WTC11 (cell line): ENCODE measurements around the gene TNRC18. TPM values are rescaled to one million over a fixed set of nuclear protein-coding genes. Genes with fewer than 3 reads are reported as not detected.

Experiments
- ATAC-seq: fragments of 200-7000 bp; cut with Tn5 transposase; 2 replicates; pipeline ENCODE4 v1.10.0; 2021; ENCODE audit warnings: mild to moderate bottlenecking, moderate library complexity
- CTCF ChIA-PET: fragments of 300-600 bp; sonication (Branson Sonifier 250); formaldehyde crosslinking; loops from one replicate; lab custom pipeline; 2021; ENCODE audit warnings: antibody characterized with exemption; lab: Charles Lee
- POLR2A ChIA-PET: fragments of 350-600 bp; sonication (Branson Sonifier 250); formaldehyde crosslinking; loops from one replicate; lab custom pipeline; 2021; ENCODE audit warnings: antibody characterized with exemption; lab: Charles Lee
- DNase-seq: peaks from one replicate; pipeline ENCODE4 v3.0.0; 2021; ENCODE audit warnings: low spot score
- H3K27ac Mint-ChIP-seq: 2 replicates; pipeline ENCODE4 v1.8.0; 2021; ENCODE audit warnings: mixed read lengths
- H3K27me3 Mint-ChIP-seq: 2 replicates; pipeline ENCODE4 v1.8.0; 2021; ENCODE audit warnings: low read depth, mild to moderate bottlenecking, moderate library complexity, mixed read lengths
- H3K36me3 Mint-ChIP-seq: 2 replicates; pipeline ENCODE4 v1.8.0; 2021; ENCODE audit warnings: mixed read lengths
- H3K4me1 Mint-ChIP-seq: 2 replicates; pipeline ENCODE4 v1.8.0; 2022; ENCODE audit warnings: mixed read lengths
- H3K4me3 Mint-ChIP-seq: 2 replicates; pipeline ENCODE4 v1.8.0; 2021; ENCODE audit warnings: mild to moderate bottlenecking, moderate library complexity, mixed read lengths
- H3K9me3 Mint-ChIP-seq: 2 replicates; pipeline ENCODE4 v1.8.0; 2021; ENCODE audit warnings: mixed read lengths
- ATF1 ChIP-seq: sonication (generic); formaldehyde crosslinking; IDR thresholded peaks from 2 replicates; pipeline ENCODE4 v1.8.1; 2023; ENCODE audit warnings: mild to moderate bottlenecking, moderate library complexity, missing genetic modification reagents
- HMGA2 ChIP-seq: fragments of 250-450 bp; sonication (Bioruptor Pico); IDR thresholded peaks from 2 replicates; pipeline ENCODE4 v1.4.0; 2021; ENCODE audit warnings: mild to moderate bottlenecking, moderate library complexity
- NFATC4 ChIP-seq: fragments of 250-450 bp; sonication (Bioruptor Pico); IDR thresholded peaks from 2 replicates; pipeline ENCODE4 v1.9.0; 2021; ENCODE audit warnings: mild to moderate bottlenecking
- NFE2L1 ChIP-seq: sonication (generic); formaldehyde crosslinking; IDR thresholded peaks from 2 replicates; pipeline ENCODE4 v1.8.1; 2023; ENCODE audit warnings: missing genetic modification reagents
- PRDM15 ChIP-seq: sonication (generic); formaldehyde crosslinking; IDR thresholded peaks from 2 replicates; pipeline ENCODE4 v1.8.0; 2022; ENCODE audit warnings: missing genetic modification reagents
- PRRX2 ChIP-seq: fragments of 250-450 bp; sonication (Bioruptor Pico); IDR thresholded peaks from 2 replicates; pipeline ENCODE4 v1.8.0; 2021; ENCODE audit warnings: mild to moderate bottlenecking
- STAT6 ChIP-seq: sonication (generic); formaldehyde crosslinking; conservative IDR thresholded peaks from 2 replicates; pipeline ENCODE4 v1.8.1; 2023; ENCODE audit warnings: mild to moderate bottlenecking, low read depth, missing genetic modification reagents, moderate library complexity
- ZBTB21 ChIP-seq: sonication (generic); formaldehyde crosslinking; IDR thresholded peaks from 2 replicates; pipeline ENCODE4 v1.8.1; 2023; ENCODE audit warnings: mild to moderate bottlenecking, missing genetic modification reagents, borderline replicate concordance
- ZNF219 ChIP-seq: sonication (generic); formaldehyde crosslinking; IDR thresholded peaks from 2 replicates; pipeline ENCODE4 v1.8.0; 2023; ENCODE audit warnings: missing genetic modification reagents, mild to moderate bottlenecking, borderline replicate concordance
- ZNF425 ChIP-seq: fragments of 250-450 bp; sonication (Bioruptor Pico); conservative IDR thresholded peaks from 2 replicates; pipeline ENCODE4 v1.9.0; 2021; ENCODE audit warnings: mild to moderate bottlenecking
- ZNF512 ChIP-seq: sonication (generic); formaldehyde crosslinking; IDR thresholded peaks from 2 replicates; pipeline ENCODE4 v1.8.1; 2022; ENCODE audit warnings: missing genetic modification reagents, borderline replicate concordance
- ZNF532 ChIP-seq: fragments of 250-450 bp; sonication (Bioruptor Pico); IDR thresholded peaks from 2 replicates; pipeline ENCODE4 v1.9.0; 2021; ENCODE audit warnings: mild to moderate bottlenecking, borderline replicate concordance
- ZNF671 ChIP-seq: fragments of 250-450 bp; sonication (Bioruptor Pico); IDR thresholded peaks from 2 replicates; pipeline ENCODE4 v1.8.0; 2021; ENCODE audit warnings: mild to moderate bottlenecking
- total RNA-seq: library from RNA; stranded (reverse); gene quantifications from 3 replicates; pipeline ENCODE4 v1.2.3, GENCODE V29; 2021
- TF ChIP-seq, protein P1 (sequence below): fragments of 250-450 bp; sonication (Bioruptor Pico); IDR thresholded peaks from 2 replicates; pipeline ENCODE4 v1.9.0; 2021; ENCODE audit warnings: mild to moderate bottlenecking
- TF ChIP-seq, protein P2 (sequence below): sonication (generic); formaldehyde crosslinking; IDR thresholded peaks from 2 replicates; pipeline ENCODE4 v1.8.0; 2023; ENCODE audit warnings: mild to moderate bottlenecking, missing genetic modification reagents

TNRC18 gene
- total RNA-seq, 1 experiment from 2014 or later = 55.0 TPM

DNA sequence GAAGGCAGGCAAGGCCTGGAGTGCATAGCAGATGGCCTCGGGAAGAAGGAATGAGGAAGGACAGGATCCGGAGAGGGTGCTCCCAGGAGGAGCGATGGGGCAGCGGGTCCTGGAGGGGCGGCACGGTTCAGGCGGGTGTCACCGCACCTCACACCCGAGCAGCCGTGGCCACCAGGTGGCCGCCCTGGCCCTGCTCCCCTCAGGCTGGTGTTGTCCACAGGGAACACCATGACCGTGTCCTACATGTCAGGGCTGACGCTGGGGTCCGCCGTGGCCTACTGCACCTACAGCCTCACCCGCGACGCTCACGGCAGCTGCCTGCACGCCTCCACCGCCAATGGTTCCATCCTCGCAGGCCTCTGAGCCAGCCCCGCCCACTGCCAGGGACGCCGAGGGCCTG, 121.1 kb downstream of the TNRC18 start:
- H3K4me3 Mint-ChIP-seq = no peak overlapping the region
- H3K36me3 Mint-ChIP-seq = no peaks in the 10 kb centered on the region
- peaks cover 7% of the 10 kb centered on the region for H3K27me3 Mint-ChIP-seq
- H3K9me3 Mint-ChIP-seq = no peaks in the 10 kb centered on the region
- DNase-seq = no peak
- ChIA-PET CTCF (no interaction called here), POLR2A (no interaction called here)
- TF ChIP-seq ZNF219 (no peak), NFE2L1 (CRISPR knock-in tag) (no peak), STAT6 (no peak), ATF1 (no peak), ZNF425 (CRISPR knock-in tag) (no peak), ZNF512 (no peak)
- TF ChIP-seq, protein P1, sequence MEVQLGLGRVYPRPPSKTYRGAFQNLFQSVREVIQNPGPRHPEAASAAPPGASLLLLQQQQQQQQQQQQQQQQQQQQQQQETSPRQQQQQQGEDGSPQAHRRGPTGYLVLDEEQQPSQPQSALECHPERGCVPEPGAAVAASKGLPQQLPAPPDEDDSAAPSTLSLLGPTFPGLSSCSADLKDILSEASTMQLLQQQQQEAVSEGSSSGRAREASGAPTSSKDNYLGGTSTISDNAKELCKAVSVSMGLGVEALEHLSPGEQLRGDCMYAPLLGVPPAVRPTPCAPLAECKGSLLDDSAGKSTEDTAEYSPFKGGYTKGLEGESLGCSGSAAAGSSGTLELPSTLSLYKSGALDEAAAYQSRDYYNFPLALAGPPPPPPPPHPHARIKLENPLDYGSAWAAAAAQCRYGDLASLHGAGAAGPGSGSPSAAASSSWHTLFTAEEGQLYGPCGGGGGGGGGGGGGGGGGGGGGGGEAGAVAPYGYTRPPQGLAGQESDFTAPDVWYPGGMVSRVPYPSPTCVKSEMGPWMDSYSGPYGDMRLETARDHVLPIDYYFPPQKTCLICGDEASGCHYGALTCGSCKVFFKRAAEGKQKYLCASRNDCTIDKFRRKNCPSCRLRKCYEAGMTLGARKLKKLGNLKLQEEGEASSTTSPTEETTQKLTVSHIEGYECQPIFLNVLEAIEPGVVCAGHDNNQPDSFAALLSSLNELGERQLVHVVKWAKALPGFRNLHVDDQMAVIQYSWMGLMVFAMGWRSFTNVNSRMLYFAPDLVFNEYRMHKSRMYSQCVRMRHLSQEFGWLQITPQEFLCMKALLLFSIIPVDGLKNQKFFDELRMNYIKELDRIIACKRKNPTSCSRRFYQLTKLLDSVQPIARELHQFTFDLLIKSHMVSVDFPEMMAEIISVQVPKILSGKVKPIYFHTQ = no peak
- TF ChIP-seq, protein P2, sequence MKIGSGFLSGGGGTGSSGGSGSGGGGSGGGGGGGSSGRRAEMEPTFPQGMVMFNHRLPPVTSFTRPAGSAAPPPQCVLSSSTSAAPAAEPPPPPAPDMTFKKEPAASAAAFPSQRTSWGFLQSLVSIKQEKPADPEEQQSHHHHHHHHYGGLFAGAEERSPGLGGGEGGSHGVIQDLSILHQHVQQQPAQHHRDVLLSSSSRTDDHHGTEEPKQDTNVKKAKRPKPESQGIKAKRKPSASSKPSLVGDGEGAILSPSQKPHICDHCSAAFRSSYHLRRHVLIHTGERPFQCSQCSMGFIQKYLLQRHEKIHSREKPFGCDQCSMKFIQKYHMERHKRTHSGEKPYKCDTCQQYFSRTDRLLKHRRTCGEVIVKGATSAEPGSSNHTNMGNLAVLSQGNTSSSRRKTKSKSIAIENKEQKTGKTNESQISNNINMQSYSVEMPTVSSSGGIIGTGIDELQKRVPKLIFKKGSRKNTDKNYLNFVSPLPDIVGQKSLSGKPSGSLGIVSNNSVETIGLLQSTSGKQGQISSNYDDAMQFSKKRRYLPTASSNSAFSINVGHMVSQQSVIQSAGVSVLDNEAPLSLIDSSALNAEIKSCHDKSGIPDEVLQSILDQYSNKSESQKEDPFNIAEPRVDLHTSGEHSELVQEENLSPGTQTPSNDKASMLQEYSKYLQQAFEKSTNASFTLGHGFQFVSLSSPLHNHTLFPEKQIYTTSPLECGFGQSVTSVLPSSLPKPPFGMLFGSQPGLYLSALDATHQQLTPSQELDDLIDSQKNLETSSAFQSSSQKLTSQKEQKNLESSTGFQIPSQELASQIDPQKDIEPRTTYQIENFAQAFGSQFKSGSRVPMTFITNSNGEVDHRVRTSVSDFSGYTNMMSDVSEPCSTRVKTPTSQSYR (CRISPR knock-in tag) = no peak
- ATAC-seq = peak; percentile 41; the same call in 1 of the 2 replicates
- no peak overlapping the region for H3K27ac Mint-ChIP-seq
- H3K4me1 Mint-ChIP-seq = no peaks in the 10 kb centered on the region

DNA sequence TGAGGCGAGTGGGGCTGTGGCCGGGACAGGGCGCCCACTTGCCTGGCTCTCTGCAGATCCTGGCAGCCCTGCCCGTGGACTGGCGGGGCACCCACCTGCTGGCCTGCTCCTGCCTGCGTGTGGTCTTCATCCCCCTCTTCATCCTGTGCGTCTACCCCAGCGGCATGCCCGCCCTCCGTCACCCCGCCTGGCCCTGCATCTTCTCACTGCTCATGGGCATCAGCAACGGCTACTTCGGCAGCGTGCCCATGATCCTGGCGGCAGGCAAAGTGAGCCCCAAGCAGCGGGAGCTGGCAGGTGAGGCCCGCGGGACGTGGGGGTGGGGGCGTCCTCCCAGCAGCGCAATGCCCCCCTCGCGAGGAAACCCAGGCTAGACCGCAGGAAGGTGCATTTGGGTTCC, 123.3 kb downstream of the TNRC18 start:
- CTCF ChIA-PET = interaction anchor here (1.5 to 1.6 kb wide), 2 partner anchors 51 to 66 kb away, joined by 3 read pairs; no protein-coding TSS in a partner anchor
- Mint-ChIP-seq H3K4me3 (no peak overlapping the region), H3K27me3 (peaks cover 18% of the 10 kb centered on the region), H3K27ac (no peak overlapping the region), H3K36me3 (no peaks in the 10 kb centered on the region), H3K4me1 (peaks cover 9% of the 10 kb centered on the region), H3K9me3 (no peaks in the 10 kb centered on the region)
- DNase-seq (no peak), ATAC-seq (no peak)
- POLR2A ChIA-PET = no interaction called here
- TF ChIP-seq NFATC4 (no peak), PRRX2 (CRISPR knock-in tag) (no peak), PRDM15 (CRISPR knock-in tag) (no peak), ZBTB21 (CRISPR knock-in tag) (no peak), ZNF532 (no peak), ZNF671 (CRISPR knock-in tag) (no peak), HMGA2 (no peak)
